SK-N-SH (cell line): Measurements from ENCODE around the gene CYB5D1. TPM values are rescaled to one million over a fixed set of nuclear protein-coding genes. Genes with fewer than 3 reads are reported as not detected.
A peak's percentile ranks its signal among the peaks of the same experiment; 100 is the strongest.

Experiments
- CTCF ChIA-PET: fragments of 300-600, 350-600 bp; formaldehyde crosslinking; extraction: SDS; loops from one replicate; lab custom pipeline; 2021; lab: Yijun Ruan, JAX
- POLR2A ChIA-PET: fragments of 350-600 bp; sonication (Branson Sonifier 250); formaldehyde crosslinking; extraction: SDS; loops from one replicate; lab custom pipeline; 2020; ENCODE audit warnings: antibody characterized with exemption, inconsistent platforms; lab: Yijun Ruan, JAX
- DNase-seq: peaks from one replicate; pipeline ENCODE4 v3.0.0; 2012
- H2AFZ ChIP-seq: fragments of 200-600 bp; sonication (generic); 2 replicates; pipeline ENCODE4 v1.8.1; 2016; ENCODE audit warnings: antibody characterized with exemption, mild to moderate bottlenecking, low read depth
- H3F3A ChIP-seq: fragments of 200-600 bp; sonication (generic); replicated peaks from 2 replicates; pipeline ENCODE3; 2016; ENCODE audit warnings: antibody characterized with exemption, mild to moderate bottlenecking; ENCODE audit not compliant: insufficient read depth
- H3K27ac ChIP-seq, 2 experiments: fragments of 200-500 bp in 1 of 2; fragments of 200-600 bp in 1 of 2; sonication (Bioruptor generic) in 1 of 2; sonication (generic), shearing (Covaris generic) in 1 of 2; 2 replicates each; pipeline versions ENCODE4 v1.5.1 to v1.6.1; 2014 to 2016; ENCODE audit warnings: low read depth in 2 of 2, inconsistent platforms in 1 of 2, low read length in 1 of 2, mild to moderate bottlenecking in 1 of 2, mixed read lengths in 1 of 2
- H3K27me3 ChIP-seq: fragments of 200-600 bp; sonication (generic), shearing (Covaris generic); 2 replicates; pipeline ENCODE4 v1.6.1; 2016; ENCODE audit warnings: mixed run types; ENCODE audit not compliant: insufficient read depth
- H3K36me3 ChIP-seq, 2 experiments: fragments of 200-500 bp in 1 of 2; fragments of 200-600 bp in 1 of 2; sonication (Bioruptor generic) in 1 of 2; sonication (generic) in 1 of 2; replicated peaks in 1 of 2; 2 replicates each; pipeline versions ENCODE3 to v1.5.1; 2014 to 2016; ENCODE audit warnings: low read length in 1 of 2, mild to moderate bottlenecking in 1 of 2; ENCODE audit not compliant: insufficient read depth in 2 of 2, control insufficient read depth in 1 of 2
- H3K4me1 ChIP-seq, 2 experiments: fragments of 200-500 bp in 1 of 2; fragments of 200-600 bp in 1 of 2; sonication (Bioruptor generic) in 1 of 2; sonication (generic), shearing (Covaris generic) in 1 of 2; 2 replicates each; pipeline versions ENCODE4 v1.5.1 to v1.6.1; 2014 to 2016; ENCODE audit warnings: low read depth in 1 of 2, low read length in 1 of 2, mixed run types in 1 of 2; ENCODE audit not compliant: insufficient read depth in 2 of 2, control insufficient read depth in 1 of 2
- H3K4me2 ChIP-seq: fragments of 200-600 bp; sonication (generic), shearing (Covaris generic); 2 replicates; pipeline ENCODE4 v1.6.1; 2017; ENCODE audit warnings: mixed run types
- H3K4me3 ChIP-seq, 2 experiments: fragments of 200-500 bp in 1 of 2; fragments of 200-600 bp in 1 of 2; sonication (Bioruptor generic) in 1 of 2; sonication (generic), shearing (Covaris generic) in 1 of 2; 2 replicates each; pipeline versions ENCODE4 v1.5.1 to v1.8.1; 2014 to 2016; ENCODE audit warnings: low read depth in 2 of 2, inconsistent platforms in 1 of 2, low read length in 1 of 2, mild to moderate bottlenecking in 1 of 2, mixed read lengths in 1 of 2, moderate library complexity in 1 of 2
- H3K79me2 ChIP-seq: fragments of 200-600 bp; sonication (generic); 2 replicates; pipeline ENCODE4 v1.8.1; 2017; ENCODE audit warnings: mild to moderate bottlenecking; ENCODE audit not compliant: insufficient read depth
- H3K9ac ChIP-seq: fragments of 200-600 bp; sonication (generic); 2 replicates; pipeline ENCODE4 v1.6.1; 2017; ENCODE audit warnings: mixed run types
- H3K9me2 ChIP-seq: fragments of 200-600 bp; sonication (generic); 2 replicates; pipeline ENCODE4 v1.6.1; 2017; ENCODE audit warnings: mixed run types
- H3K9me3 ChIP-seq: fragments of 200-600 bp; sonication (generic); 2 replicates; pipeline ENCODE4 v1.6.1; 2017; ENCODE audit warnings: mixed run types, mild to moderate bottlenecking, moderate library complexity
- H4K20me1 ChIP-seq: fragments of 200-600 bp; sonication (generic); 2 replicates; pipeline ENCODE4 v1.6.1; 2017; ENCODE audit warnings: mild to moderate bottlenecking, mixed run types; ENCODE audit not compliant: insufficient read depth
- CHD2 ChIP-seq: fragments of 150-350 bp; IDR thresholded peaks from 2 replicates; pipeline ENCODE4 v1.6.1; 2018; ENCODE audit warnings: low read length; ENCODE audit not compliant: partially characterized antibody
- EP300 ChIP-seq, 2 experiments: IDR thresholded peaks; 2 replicates each; pipeline versions ENCODE4 v1.4.0 to v1.6.1; 2012; ENCODE audit warnings: borderline replicate concordance in 1 of 2, low read depth in 1 of 2, low read length in 1 of 2
- EZH2phosphoT487 ChIP-seq: fragments of 200-600 bp; sonication (generic); IDR thresholded peaks from 2 replicates; pipeline ENCODE4 v1.6.1; 2017; ENCODE audit warnings: low read depth, mixed run types, mild to moderate bottlenecking, antibody characterized with exemption, moderate library complexity, borderline replicate concordance
- FOSL2 ChIP-seq: IDR thresholded peaks from 2 replicates; pipeline ENCODE4 v1.4.0; 2012; ENCODE audit warnings: low read depth, mild to moderate bottlenecking, moderate library complexity, borderline replicate concordance
- FOXM1 ChIP-seq: IDR thresholded peaks from 2 replicates; pipeline ENCODE4 v1.4.0; 2012; ENCODE audit warnings: low read depth, mild to moderate bottlenecking
- GATA2 ChIP-seq: sonication (generic); formaldehyde crosslinking; IDR thresholded peaks from 2 replicates; pipeline ENCODE4 v1.5.0; 2020; ENCODE audit warnings: mild to moderate bottlenecking, missing genetic modification reagents
- MXI1 ChIP-seq: IDR thresholded peaks from 2 replicates; pipeline ENCODE4 v1.6.1; 2012; ENCODE audit warnings: mild to moderate bottlenecking, low read depth, low read length, improper control_type of control experiment
- NFIC ChIP-seq: IDR thresholded peaks from 2 replicates; pipeline ENCODE4 v1.4.0; 2012; ENCODE audit warnings: borderline replicate concordance
- NRF1 ChIP-seq: IDR thresholded peaks from 2 replicates; pipeline ENCODE4 v1.6.1; 2012; ENCODE audit warnings: low read depth, mild to moderate bottlenecking, low read length
- POLR2AphosphoS5 ChIP-seq: IDR thresholded peaks from 2 replicates; pipeline ENCODE4 v1.6.1; 2012; ENCODE audit warnings: low read depth, low read length
- RAD21 ChIP-seq: IDR thresholded peaks from 2 replicates; pipeline ENCODE4 v1.6.1; 2012; ENCODE audit warnings: mild to moderate bottlenecking, low read length
- RCOR1 ChIP-seq: fragments of 150-350 bp; IDR thresholded peaks from 2 replicates; pipeline ENCODE4 v1.6.1; 2017; ENCODE audit warnings: antibody characterized with exemption, low read length
- SMC3 ChIP-seq: IDR thresholded peaks from 2 replicates; pipeline ENCODE4 v1.6.1; 2012; ENCODE audit warnings: low read depth, low read length, improper control_type of control experiment
- TAF1 ChIP-seq: IDR thresholded peaks from 2 replicates; pipeline ENCODE4 v1.6.1; 2012; ENCODE audit warnings: low read depth, mild to moderate bottlenecking, low read length, moderate library complexity, borderline replicate concordance
- TCF12 ChIP-seq: IDR thresholded peaks from 2 replicates; pipeline ENCODE4 v1.4.0; 2012
- TEAD4 ChIP-seq: IDR thresholded peaks from 2 replicates; pipeline ENCODE4 v1.4.0; 2012; ENCODE audit warnings: mild to moderate bottlenecking, borderline replicate concordance; ENCODE audit not compliant: insufficient read depth
- WGBS: methylation state at CpG from one replicate; pipeline ENCODE4 v1.1.6; 2017; ENCODE audit warnings: low lambda C conversion rate; 5-methylcytosine and 5-hydroxymethylcytosine counted together
- polyA plus RNA-seq, 3 experiments: library from polyadenylated mRNA; depleted of rRNA; stranded (reverse); fragments of >200 nt; gene quantifications; 2 replicates each; pipeline ENCODE4 v1.2.3, GENCODE V29; 2012
- TF ChIP-seq, protein P1 (sequence below): IDR thresholded peaks from 2 replicates; pipeline ENCODE4; 2012
- TF ChIP-seq, protein P2 (sequence below): fragments of 150-350 bp; IDR thresholded peaks from 2 replicates; pipeline ENCODE4 v1.6.1; 2017; ENCODE audit warnings: antibody characterized with exemption, low read length, low read depth, borderline replicate concordance
- TF ChIP-seq, protein P3 (sequence below): fragments of 200-600 bp; sonication (generic); IDR thresholded peaks from 2 replicates; pipeline ENCODE4 v1.6.1; 2017; ENCODE audit warnings: antibody characterized with exemption, mild to moderate bottlenecking, moderate library complexity

The CYB5D1 gene
- polyA plus RNA-seq, 1 of the 3 experiments (the other 2 are of a cell fraction) = 8.8 TPM

GRCh38 chr17:7825206-7825990 is 32.4 kb upstream of the CYB5D1 start:
- 30% methylated on average over 12 of the region's 12 CpGs for WGBS
- Histone ChIP-seq H3K9me3 (no peaks in the 10 kb centered on the region), H3K4me2 (peak overlapping the region; percentile 32; the same call in 1 of the 2 replicates), H3K36me3 (no peaks in the 10 kb centered on the region), H3K4me1 (peaks cover 0 to 12% of the 10 kb centered on the region in 2 experiments; a peak in 1 of 4 replicates), H3K79me2 (no peaks in the 10 kb centered on the region), H4K20me1 (no peaks in the 10 kb centered on the region), H3K27me3 (peaks cover 2% of the 10 kb centered on the region), H3K27ac (no peak overlapping the region), H2AFZ (no peak overlapping the region), H3K4me3 (no peak overlapping the region), H3K9ac (no peak overlapping the region), H3F3A (peaks cover 10% of the 10 kb centered on the region), H3K9me2 (no peaks in the 10 kb centered on the region)
- DNase-seq = peak; percentile 69
- ChIA-PET CTCF (interaction anchor here (0.7 to 7.2 kb wide), 28 partner anchors 8 to 511 kb away, joined by 3 to 79 read pairs (median 6); partner anchors contain the start of genes DNAH2, KDM6B and NAA38), POLR2A (interaction anchor here (0.6 to 1.7 kb wide), 3 partner anchors 9 to 80 kb away, joined by 4 to 5 read pairs (median 4); partner anchors contain the start of gene CHD3)
- TF ChIP-seq, protein P1, sequence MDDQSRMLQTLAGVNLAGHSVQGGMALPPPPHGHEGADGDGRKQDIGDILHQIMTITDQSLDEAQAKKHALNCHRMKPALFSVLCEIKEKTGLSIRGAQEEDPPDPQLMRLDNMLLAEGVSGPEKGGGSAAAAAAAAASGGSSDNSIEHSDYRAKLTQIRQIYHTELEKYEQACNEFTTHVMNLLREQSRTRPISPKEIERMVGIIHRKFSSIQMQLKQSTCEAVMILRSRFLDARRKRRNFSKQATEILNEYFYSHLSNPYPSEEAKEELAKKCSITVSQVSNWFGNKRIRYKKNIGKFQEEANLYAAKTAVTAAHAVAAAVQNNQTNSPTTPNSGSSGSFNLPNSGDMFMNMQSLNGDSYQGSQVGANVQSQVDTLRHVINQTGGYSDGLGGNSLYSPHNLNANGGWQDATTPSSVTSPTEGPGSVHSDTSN = peak; percentile 22; the same call in 1 of the 2 replicates
- TF ChIP-seq, protein P2, sequence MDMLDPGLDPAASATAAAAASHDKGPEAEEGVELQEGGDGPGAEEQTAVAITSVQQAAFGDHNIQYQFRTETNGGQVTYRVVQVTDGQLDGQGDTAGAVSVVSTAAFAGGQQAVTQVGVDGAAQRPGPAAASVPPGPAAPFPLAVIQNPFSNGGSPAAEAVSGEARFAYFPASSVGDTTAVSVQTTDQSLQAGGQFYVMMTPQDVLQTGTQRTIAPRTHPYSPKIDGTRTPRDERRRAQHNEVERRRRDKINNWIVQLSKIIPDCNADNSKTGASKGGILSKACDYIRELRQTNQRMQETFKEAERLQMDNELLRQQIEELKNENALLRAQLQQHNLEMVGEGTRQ = no peak
- TF ChIP-seq NRF1 = no peak
- no peak; the same call in 1 of the 2 replicates for TF ChIP-seq SMC3
- TF ChIP-seq, protein P3, sequence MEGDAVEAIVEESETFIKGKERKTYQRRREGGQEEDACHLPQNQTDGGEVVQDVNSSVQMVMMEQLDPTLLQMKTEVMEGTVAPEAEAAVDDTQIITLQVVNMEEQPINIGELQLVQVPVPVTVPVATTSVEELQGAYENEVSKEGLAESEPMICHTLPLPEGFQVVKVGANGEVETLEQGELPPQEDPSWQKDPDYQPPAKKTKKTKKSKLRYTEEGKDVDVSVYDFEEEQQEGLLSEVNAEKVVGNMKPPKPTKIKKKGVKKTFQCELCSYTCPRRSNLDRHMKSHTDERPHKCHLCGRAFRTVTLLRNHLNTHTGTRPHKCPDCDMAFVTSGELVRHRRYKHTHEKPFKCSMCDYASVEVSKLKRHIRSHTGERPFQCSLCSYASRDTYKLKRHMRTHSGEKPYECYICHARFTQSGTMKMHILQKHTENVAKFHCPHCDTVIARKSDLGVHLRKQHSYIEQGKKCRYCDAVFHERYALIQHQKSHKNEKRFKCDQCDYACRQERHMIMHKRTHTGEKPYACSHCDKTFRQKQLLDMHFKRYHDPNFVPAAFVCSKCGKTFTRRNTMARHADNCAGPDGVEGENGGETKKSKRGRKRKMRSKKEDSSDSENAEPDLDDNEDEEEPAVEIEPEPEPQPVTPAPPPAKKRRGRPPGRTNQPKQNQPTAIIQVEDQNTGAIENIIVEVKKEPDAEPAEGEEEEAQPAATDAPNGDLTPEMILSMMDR = peak; percentile 40
- TF ChIP-seq EZH2phosphoT487 = no peak
- no peak for TF ChIP-seq TAF1
- no peak for TF ChIP-seq FOXM1
- peak; percentile 28; the same call in 1 of the 2 replicates for TF ChIP-seq RAD21
- peak; percentile 81; the same call in 1 of the 2 replicates for TF ChIP-seq MXI1

GRCh38 chr17:7830616-7831015 is 27.2 kb upstream of the CYB5D1 start:
- no peak overlapping the region for H2AFZ ChIP-seq
- no peaks in the 10 kb centered on the region for H3K9me2 ChIP-seq
- peaks cover 5 to 9% of the 10 kb centered on the region in 2 experiments; a peak in 2 of 4 replicates for H3K4me1 ChIP-seq
- POLR2A ChIA-PET = no interaction called here
- H3K27me3 ChIP-seq = peaks cover 7% of the 10 kb centered on the region
- no peaks in the 10 kb centered on the region for H4K20me1 ChIP-seq
- CTCF ChIA-PET = interaction anchor here (1.0 to 6.0 kb wide), 4 partner anchors 7 to 82 kb away, joined by 3 to 79 read pairs (median 4); no protein-coding TSS in a partner anchor
- no peak overlapping the region for H3K27ac ChIP-seq
- peaks cover 10% of the 10 kb centered on the region for H3F3A ChIP-seq
- no peaks in the 10 kb centered on the region for H3K79me2 ChIP-seq
- DNase-seq = no peak
- H3K9ac ChIP-seq = no peak overlapping the region
- no peak overlapping the region for H3K4me2 ChIP-seq
- WGBS = 81% methylated on average over 5 of the region's 8 CpGs
- no peaks in the 10 kb centered on the region for H3K9me3 ChIP-seq
- no peaks in the 10 kb centered on the region for H3K36me3 ChIP-seq
- H3K4me3 ChIP-seq = no peak overlapping the region
- TF ChIP-seq TEAD4 (no peak), MXI1 (no peak), TAF1 (no peak), CHD2 (no peak), NFIC (no peak), GATA2 (CRISPR knock-in tag) (no peak), FOSL2 (no peak), SMC3 (no peak), TCF12 (no peak), RCOR1 (no peak), POLR2AphosphoS5 (no peak), EP300 (IDR thresholded peaks at IDR 0.05; ENCODE audit: borderline replicate concordance in 1 of 2, low read depth in 1 of 2, low read length in 1 of 2) (no peak)
